LNCaP clone FGC (cell line): ENCODE data around the gene EDC3.

Experiments
- DNase-seq: peaks from one replicate; pipeline ENCODE4 v3.0.0-alpha.2; 2011; ENCODE audit warnings: low read depth
- H3K4me3 ChIP-seq: 2 replicates; pipeline ENCODE4 v1.5.1; 2011; ENCODE audit warnings: mild to moderate bottlenecking, low read depth, low read length, control low read depth
- TF ChIP-seq, protein P1 (sequence below): IDR thresholded peaks from 2 replicates; pipeline ENCODE4 v1.5.1; 2012; ENCODE audit warnings: mild to moderate bottlenecking; ENCODE audit not compliant: control insufficient read depth, insufficient read depth; ENCODE audit errors: extremely low read depth

EDC3 gene

DNA sequence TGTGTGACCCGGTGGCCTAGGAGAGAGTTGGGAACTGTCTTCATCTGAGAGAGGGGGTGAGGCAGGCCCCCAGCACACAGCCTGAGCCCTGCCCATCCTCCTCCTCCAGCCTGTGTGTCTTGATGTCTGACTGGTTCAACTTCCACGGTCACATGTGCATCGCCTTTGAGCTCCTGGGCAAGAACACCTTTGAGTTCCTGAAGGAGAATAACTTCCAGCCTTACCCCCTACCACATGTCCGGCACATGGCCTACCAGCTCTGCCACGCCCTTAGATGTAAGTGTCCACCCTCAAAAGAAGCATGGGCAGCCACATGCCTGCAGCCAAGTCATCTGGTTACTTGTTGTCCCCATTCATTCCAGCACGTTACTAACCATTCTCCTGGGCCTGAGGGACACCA lies 70.1 kb downstream of the EDC3 start:
- DNase-seq, result no peak
- no peak overlapping the region for H3K4me3 ChIP-seq
- TF ChIP-seq, protein P1, sequence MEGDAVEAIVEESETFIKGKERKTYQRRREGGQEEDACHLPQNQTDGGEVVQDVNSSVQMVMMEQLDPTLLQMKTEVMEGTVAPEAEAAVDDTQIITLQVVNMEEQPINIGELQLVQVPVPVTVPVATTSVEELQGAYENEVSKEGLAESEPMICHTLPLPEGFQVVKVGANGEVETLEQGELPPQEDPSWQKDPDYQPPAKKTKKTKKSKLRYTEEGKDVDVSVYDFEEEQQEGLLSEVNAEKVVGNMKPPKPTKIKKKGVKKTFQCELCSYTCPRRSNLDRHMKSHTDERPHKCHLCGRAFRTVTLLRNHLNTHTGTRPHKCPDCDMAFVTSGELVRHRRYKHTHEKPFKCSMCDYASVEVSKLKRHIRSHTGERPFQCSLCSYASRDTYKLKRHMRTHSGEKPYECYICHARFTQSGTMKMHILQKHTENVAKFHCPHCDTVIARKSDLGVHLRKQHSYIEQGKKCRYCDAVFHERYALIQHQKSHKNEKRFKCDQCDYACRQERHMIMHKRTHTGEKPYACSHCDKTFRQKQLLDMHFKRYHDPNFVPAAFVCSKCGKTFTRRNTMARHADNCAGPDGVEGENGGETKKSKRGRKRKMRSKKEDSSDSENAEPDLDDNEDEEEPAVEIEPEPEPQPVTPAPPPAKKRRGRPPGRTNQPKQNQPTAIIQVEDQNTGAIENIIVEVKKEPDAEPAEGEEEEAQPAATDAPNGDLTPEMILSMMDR, result no peak

DNA sequence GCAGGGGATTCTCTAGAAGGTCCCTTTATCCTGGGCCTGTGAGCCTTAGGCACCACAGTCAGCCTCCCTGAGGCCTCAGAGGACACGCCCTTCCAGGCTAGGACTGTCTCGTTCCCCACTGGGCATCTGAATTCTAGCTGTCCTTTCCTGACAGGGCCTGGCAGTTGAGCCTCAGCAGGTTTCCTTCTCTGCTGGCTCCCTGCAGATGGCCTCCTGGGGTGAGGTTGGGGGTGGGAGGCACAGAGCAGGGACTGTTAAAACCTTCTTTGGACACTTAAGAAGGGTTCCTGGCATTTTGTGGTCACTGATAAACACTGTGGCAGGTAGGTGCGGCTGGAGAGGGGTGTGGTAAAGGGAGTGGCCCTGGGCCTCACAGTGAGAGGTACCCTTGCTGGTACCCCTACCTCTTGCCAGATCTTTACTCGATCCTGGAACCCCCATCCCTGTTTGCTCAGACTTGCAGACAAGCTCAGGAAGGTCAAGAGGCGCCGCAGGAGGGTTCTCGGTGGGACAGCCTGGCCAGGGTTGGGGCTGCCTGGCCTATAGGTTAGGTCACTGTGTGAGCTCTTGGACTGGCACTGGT lies 71.7 kb downstream of the EDC3 start:
- TF ChIP-seq, protein P1, result no peak
- DNase-seq, result no peak
- no peak overlapping the region for H3K4me3 ChIP-seq

DNA sequence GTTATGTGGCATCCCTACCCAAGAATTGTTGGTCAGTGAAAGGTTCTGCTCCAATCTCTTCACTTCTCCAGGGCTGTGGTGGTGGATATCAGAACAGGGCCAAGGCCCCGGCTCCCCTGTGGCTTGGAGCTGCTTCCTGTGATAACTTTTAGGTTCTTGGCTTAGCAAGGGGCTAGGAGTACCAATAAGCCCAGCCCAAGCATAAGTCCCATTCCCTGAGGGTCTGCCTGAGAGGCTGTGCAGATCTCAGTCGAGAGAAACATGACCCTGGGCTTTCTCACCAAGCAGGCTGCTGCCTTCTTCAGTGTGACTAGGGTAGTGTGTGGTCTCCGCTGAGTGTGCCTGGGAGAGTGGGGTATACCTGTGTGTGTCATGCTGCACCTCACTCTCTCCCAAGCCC lies 73.1 kb downstream of the EDC3 start:
- TF ChIP-seq, protein P1, result no peak
- DNase-seq, result no peak
- no peak overlapping the region for H3K4me3 ChIP-seq

DNA sequence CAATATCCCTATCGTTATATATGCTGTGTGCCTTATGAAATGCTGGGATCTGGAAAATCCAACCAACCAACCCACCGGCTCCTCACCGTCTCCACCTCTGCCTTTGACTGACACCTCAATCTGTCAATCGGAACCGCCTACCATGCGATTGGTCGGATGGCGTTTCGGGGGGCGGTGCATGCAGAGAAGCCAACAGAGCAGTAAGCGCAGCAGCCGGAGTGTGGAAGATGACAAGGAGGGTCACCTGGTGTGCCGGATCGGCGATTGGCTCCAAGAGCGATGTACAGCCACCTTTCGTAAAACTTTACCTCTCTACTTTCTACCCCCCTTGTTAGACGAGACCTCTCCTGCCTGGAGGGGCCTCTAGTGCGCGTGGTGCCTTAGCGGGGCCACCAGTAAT lies 73.9 kb downstream of the EDC3 start:
- no peak for DNase-seq
- H3K4me3 ChIP-seq, result no peak overlapping the region
- TF ChIP-seq, protein P1, result no peak

DNA sequence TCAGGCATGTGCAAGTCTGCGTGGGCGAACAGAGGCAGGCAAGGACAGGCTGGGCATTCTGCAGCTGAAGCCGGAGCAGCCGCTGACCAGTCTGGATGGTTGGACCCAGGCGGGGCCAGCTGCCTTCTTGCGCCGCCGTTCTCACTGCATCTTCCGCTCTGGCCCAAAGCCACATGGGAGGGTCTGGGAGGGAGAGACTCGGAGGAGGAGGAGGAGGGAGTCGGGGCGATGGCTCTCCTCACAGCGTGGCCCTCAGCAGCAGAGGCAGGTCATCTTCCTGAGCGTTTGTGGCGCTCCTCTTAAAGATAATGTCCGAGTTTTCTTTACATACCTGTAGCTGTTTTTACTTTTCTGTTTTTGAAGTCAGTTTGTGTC lies 74.3 kb downstream of the EDC3 start:
- TF ChIP-seq, protein P1, result no peak
- H3K4me3 ChIP-seq, result no peak overlapping the region
- DNase-seq, result no peak

DNA sequence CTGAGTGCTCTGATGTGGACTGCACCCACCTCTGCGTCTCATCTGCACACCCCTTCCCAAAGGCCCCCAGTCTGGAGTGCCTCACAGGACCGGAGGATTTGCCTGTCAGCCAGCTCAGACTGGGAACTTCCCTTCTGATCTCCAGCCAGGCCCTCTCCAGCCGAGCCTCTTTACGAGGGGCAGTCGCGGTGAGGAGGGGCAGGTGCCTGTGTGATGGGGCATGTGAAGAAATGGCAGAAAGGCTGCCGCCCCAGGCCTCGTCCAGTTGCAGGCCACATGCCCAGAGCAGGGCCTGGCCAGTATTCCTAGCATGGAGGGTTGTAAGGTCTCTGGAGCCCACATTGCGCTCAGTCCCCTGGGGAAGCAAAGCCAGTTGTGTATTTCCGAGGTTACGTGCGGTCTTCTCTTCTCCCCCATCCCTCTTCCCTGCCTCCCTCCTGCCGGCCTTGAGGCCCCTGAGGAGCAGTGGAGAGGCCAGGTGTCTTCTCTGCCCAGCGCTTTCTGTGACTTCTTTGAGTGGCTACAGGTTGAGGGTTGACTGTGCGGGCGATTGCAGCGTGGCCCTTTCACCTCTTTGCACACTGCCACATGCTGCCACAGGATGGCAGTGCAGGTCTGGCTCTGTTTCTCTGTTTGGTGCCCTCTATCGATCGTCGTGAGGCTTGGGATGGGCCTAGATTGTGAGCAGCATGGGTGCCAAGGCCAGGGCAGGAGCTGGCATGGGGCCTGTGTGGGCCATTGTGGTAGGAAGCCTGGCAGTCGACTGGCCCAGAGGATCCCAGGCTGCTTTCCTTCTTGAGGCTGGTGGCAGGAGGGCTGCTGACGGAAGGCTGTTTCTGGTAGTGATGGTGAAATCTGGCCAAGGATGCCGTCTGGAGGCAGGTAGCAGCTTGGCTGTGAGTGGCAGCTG lies 74.9 kb downstream of the EDC3 start:
- TF ChIP-seq, protein P1, result peak; percentile 100
- no peak for DNase-seq
- no peak overlapping the region for H3K4me3 ChIP-seq
